ENCODE measurements around the gene ENDOV.

- TF ChIP-seq POLR2AphosphoS5 (IDR thresholded peaks at IDR 0.05; ENCODE audit: low read depth, low read length) (no peak), POLR2A (IDR thresholded peaks at IDR 0.05; ENCODE audit: low read depth, low read length) (no peak), SPI1 (IDR thresholded peaks at IDR 0.05; ENCODE audit: low read depth, low read length) (no peak), TAF1 (IDR thresholded peaks at IDR 0.05; ENCODE audit: low read depth, low read length) (no peak)
Measured at GRCh38 chr17:80422981-80423380, 8.0 kb downstream of the ENDOV start.

All from GM12891 (cell line).